Esophagus squamous epithelium (tissue), 4 donors: Measurements from ENCODE around the gene CACNA1I.

Source experiments
- POLR2A ChIP-seq, 4 donors: fragments of 450-650 bp; IDR thresholded peaks; one replicate each; pipeline ENCODE4 v1.6.1; 2017; ENCODE audit warnings: antibody characterized with exemption in 4 of 4, mild to moderate bottlenecking in 4 of 4, moderate library complexity in 3 of 4
- TF ChIP-seq, protein P1 (sequence below), 6 experiments: fragments of 450-650 bp in 4 of 6; fragments of 200-600 bp in 2 of 6; sonication (generic) in 2 of 6; IDR thresholded peaks; one replicate each; pipeline ENCODE4 v1.5.1; 2016 to 2019; ENCODE audit warnings: antibody characterized with exemption in 6 of 6, mild to moderate bottlenecking in 4 of 6, moderate library complexity in 4 of 6

- TF ChIP-seq, protein P1, sequence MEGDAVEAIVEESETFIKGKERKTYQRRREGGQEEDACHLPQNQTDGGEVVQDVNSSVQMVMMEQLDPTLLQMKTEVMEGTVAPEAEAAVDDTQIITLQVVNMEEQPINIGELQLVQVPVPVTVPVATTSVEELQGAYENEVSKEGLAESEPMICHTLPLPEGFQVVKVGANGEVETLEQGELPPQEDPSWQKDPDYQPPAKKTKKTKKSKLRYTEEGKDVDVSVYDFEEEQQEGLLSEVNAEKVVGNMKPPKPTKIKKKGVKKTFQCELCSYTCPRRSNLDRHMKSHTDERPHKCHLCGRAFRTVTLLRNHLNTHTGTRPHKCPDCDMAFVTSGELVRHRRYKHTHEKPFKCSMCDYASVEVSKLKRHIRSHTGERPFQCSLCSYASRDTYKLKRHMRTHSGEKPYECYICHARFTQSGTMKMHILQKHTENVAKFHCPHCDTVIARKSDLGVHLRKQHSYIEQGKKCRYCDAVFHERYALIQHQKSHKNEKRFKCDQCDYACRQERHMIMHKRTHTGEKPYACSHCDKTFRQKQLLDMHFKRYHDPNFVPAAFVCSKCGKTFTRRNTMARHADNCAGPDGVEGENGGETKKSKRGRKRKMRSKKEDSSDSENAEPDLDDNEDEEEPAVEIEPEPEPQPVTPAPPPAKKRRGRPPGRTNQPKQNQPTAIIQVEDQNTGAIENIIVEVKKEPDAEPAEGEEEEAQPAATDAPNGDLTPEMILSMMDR (IDR thresholded peaks at IDR 0.05) = no peak
- no peak for TF ChIP-seq POLR2A (IDR thresholded peaks at IDR 0.05)
Measured at GRCh38 chr22:39613549-39613921, 43.0 kb downstream of the CACNA1I start.
